ENCODE data around the gene SEMA4B. TPM values are rescaled to one million over a fixed set of nuclear protein-coding genes. Genes with fewer than 3 reads are reported as not detected.

The SEMA4B gene, protein sequence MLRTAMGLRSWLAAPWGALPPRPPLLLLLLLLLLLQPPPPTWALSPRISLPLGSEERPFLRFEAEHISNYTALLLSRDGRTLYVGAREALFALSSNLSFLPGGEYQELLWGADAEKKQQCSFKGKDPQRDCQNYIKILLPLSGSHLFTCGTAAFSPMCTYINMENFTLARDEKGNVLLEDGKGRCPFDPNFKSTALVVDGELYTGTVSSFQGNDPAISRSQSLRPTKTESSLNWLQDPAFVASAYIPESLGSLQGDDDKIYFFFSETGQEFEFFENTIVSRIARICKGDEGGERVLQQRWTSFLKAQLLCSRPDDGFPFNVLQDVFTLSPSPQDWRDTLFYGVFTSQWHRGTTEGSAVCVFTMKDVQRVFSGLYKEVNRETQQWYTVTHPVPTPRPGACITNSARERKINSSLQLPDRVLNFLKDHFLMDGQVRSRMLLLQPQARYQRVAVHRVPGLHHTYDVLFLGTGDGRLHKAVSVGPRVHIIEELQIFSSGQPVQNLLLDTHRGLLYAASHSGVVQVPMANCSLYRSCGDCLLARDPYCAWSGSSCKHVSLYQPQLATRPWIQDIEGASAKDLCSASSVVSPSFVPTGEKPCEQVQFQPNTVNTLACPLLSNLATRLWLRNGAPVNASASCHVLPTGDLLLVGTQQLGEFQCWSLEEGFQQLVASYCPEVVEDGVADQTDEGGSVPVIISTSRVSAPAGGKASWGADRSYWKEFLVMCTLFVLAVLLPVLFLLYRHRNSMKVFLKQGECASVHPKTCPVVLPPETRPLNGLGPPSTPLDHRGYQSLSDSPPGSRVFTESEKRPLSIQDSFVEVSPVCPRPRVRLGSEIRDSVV
- total RNA-seq (2022; extraction: Qiagen RNA extraction; ENCODE audit: low read depth), result 66.5 to 111 TPM (median 100 TPM) in 5 replicates

DNA sequence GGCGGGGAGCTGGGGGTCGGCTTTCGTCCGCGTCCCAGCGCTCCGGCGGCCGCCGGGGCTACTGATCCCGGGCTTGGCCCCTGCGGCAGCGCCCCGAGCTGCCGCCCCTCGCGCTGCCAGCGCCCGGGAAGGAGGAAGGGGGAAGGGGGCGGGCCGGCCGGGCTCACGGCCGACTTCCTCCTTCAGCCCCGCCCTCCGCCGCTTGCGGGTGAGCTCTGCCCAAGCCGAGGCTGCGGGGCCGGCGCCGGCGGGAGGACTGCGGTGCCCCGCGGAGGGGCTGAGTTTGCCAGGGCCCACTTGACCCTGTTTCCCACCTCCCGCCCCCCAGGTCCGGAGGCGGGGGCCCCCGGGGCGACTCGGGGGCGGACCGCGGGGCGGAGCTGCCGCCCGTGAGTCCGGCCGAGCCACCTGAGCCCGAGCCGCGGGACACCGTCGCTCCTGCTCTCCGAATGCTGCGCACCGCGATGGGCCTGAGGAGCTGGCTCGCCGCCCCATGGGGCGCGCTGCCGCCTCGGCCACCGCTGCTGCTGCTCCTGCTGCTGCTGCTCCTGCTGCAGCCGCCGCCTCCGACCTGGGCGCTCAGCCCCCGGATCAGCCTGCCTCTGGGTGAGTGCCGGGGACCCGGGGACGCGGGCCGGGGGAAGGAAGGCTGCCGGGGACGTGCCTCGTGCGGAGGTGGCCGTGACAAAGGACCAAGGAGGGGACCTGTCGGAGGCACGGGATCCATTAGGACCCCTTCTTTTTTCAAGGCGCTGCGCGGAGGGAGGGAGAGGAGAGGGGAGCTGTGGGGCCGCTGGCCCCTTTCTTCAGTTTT lies at the start of gene SEMA4B:
TSS of gene SEMA4B (plus strand) at position 201 of the 814 bp plus-strand sequence. CDS start at position 450, 249 bp downstream.

GRCh38 chr15:90233387-90234095 lies 32.4 kb downstream of the SEMA4B start, which contains the start of gene CIB1:
TSS of gene CIB1 (minus strand) at chr15:90233941. CDS start at chr15:90233885, 56 bp downstream.

GRCh38 chr15:90234096-90234988 lies 33.2 kb downstream of the SEMA4B start, which contains the start of gene GDPGP1:
TSS of gene GDPGP1 (plus strand) at chr15:90234209. CDS start at chr15:90240909, 6,700 bp downstream.

DNA sequence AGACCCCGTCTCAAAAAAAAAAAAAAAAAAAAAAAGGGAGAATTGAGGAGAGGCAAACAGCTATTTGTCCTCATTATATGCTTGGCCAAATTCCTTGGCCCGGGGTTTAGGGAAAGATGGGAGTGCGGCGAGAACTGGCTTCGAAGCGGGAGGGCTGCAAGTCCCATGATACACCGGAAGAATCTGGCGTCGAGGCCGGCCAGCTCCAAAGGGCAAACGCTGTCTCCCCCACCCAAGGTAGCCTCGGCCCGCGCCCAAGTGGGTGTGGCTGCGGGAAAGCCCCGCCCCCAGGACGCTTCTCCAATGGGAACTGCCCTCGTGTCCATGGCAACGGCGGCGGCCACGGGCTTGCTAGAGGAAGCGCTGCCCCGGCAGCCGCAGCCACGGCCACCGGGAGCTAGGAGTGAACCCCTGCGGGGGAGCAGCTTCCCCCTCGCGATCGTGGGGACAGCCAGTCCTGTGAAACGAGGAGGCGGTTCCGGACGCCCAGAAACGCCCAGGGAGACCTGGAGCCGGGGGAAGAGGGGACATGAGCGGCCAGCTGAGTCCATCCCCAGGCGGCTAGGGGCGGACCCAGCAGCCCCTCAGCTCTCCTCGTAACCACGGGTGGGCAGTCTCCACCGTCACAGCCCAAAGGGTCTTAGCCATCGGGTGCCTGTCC lies 48.2 kb downstream of the SEMA4B start, which contains the start of gene TTLL13:
TSS of gene TTLL13 (plus strand) at position 354 of the 661 bp plus-strand sequence. CDS start 1,075 bp downstream, outside the sequence.

DNA sequence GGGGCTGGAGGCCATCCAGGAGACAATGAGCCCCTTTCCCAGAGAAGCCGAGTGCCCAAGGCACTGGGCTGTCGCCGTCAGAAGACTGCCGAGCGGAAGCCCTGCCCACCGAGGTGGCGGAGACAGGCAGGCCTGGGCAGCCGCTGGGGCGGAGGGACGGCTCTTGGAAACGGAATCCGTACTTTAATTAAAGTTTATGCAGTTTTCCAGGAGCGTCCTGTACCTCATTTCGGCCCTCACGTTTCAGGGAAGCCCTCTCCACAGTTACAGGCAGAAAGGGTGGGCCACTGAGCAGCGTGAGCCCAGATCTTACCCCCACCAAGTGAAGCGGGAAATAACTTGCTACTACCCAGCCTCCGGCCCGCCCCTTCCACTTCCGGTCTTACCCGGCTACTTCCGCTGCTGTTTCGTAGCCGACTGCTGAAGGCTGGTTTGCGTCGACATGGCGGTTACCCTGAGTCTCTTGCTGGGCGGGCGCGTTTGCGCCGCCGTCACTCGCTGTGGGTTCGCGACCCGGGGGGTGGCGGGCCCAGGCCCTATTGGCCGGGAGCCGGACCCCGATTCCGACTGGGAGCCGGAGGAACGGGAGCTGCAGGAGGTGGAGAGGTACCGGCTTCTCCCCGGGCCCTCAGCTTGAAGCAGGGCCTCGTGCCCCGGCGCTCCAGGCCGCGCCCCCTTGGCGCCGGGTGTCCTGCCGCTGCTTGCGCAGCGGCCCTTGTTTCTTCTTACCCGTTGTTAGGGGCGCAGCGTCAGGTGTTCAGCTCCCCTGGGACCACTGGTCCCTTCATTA lies 64.3 kb downstream of the SEMA4B start, which contains the start of gene NGRN:
TSS of gene NGRN (plus strand) at position 402 of the 790 bp plus-strand sequence. CDS start at position 443, 41 bp downstream.

Other genes starting within 250 kb of the SEMA4B start
- 11.5 to 15.5 TPM (median 14.3 TPM) in 5 replicates for gene ZNF710, start 200.0 kb upstream of the SEMA4B start, total RNA-seq (2022; extraction: Qiagen RNA extraction; ENCODE audit: low read depth)
- gene IDH2, start 98.9 kb upstream of the SEMA4B start, total RNA-seq (2022; extraction: Qiagen RNA extraction; ENCODE audit: low read depth), result 38.6 to 45.8 TPM (median 43.8 TPM) in 5 replicates
- gene CIB1, start 32.6 kb downstream of the SEMA4B start, total RNA-seq (2022; extraction: Qiagen RNA extraction; ENCODE audit: low read depth), result 187 to 226 TPM (median 220 TPM) in 5 replicates
- 3.7 to 6.0 TPM (median 4.9 TPM) in 5 replicates for gene GDPGP1, start 32.9 kb downstream of the SEMA4B start, total RNA-seq (2022; extraction: Qiagen RNA extraction; ENCODE audit: low read depth)
- 0.17 to 0.51 TPM (median 0.24 TPM) in 4 of 5 replicates, not detected in the other for gene TTLL13, start 48.2 kb downstream of the SEMA4B start, total RNA-seq (2022; extraction: Qiagen RNA extraction; ENCODE audit: low read depth)
- 98.3 to 117 TPM (median 111 TPM) in 5 replicates for gene NGRN, start 64.3 kb downstream of the SEMA4B start, total RNA-seq (2022; extraction: Qiagen RNA extraction; ENCODE audit: low read depth)
- 0.58 to 1.5 TPM (median 1.2 TPM) in 5 replicates for gene ZNF774, start 151.0 kb downstream of the SEMA4B start, total RNA-seq (2022; extraction: Qiagen RNA extraction; ENCODE audit: low read depth)
- 134 to 200 TPM (median 158 TPM) in 5 replicates for gene IQGAP1, start 186.9 kb downstream of the SEMA4B start, total RNA-seq (2022; extraction: Qiagen RNA extraction; ENCODE audit: low read depth)

Data from A549 treated with GW870086 at 1 μM for 4 hours (cell line).